Measurements from ENCODE around the gene SPAAR. TPM values are rescaled to one million over a fixed set of nuclear protein-coding genes. Genes with fewer than 3 reads are reported as not detected.

Gene SPAAR
- total RNA-seq, 1 experiment from 2014 or later, result not detected

DNA sequence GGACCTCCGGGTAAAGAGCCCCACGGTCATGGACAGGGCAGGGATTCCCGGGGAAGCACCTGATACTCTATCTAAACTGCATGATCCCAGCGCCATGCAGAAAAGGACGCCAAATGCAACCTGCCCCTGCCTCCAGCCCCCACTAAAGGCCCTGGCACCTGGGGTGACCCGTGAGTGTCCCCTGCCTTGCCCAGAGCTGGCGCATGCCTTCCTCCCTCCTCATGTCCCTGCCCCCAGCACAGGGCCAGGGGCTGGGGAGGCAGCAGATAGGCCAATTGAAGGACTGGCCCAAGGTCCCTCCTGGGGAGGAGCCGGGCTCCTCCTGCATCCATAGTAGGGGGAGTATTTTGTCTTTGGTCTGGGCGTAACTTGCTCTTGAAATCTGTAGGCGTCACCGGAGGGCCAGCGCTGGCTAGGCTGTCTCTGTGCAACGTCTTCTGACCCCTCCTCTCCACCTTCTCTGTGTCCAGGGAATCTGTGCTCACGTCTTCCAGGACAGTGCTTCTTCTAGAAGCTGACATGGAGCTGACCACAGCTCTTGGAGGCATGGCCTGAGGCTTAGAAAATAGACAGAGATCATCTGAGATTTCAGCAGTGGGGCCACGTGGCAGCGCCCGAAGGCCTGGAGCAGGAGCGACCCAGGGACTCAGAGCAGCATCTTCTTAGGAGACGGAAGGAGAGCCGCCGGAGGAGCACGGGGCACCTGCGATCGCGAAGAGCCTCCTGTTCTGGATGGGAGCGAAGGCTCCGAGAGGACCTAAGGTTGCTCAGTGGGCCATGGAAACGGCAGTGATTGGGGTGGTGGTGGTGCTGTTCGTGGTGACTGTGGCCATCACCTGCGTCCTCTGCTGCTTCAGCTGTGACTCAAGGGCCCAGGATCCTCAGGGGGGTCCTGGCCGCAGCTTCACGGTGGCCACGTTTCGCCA is 660 bp downstream of the SPAAR start:
- H3K9ac ChIP-seq (ENCODE audit: extremely low read depth, insufficient read length, low read length), result no peak overlapping the region
- no peak overlapping the region for H3K4me3 Mint-ChIP-seq
- peaks cover 9% of the 10 kb centered on the region; the same call in 1 of the 2 replicates for H3K4me1 ChIP-seq (ENCODE audit: insufficient read depth, low read length)
- no peaks in the 10 kb centered on the region for H3K27me3 ChIP-seq (ENCODE audit: insufficient read depth, low read length)
- H3K4ac ChIP-seq (ENCODE audit: low read depth, low read length), result no peak overlapping the region
- peak overlapping the region in 1 of 3 experiments; percentile 74; a peak in 1 of 7 replicates for H3K27ac Mint-ChIP-seq
- TF ChIP-seq CTCF (conservative IDR thresholded peaks at IDR 0.05), result no peak
- DNase-seq, result no peak
- no peak overlapping the region for H4K5ac ChIP-seq (ENCODE audit: insufficient read length, low read depth, low read length)
- no peak overlapping the region for H3K4me2 ChIP-seq (ENCODE audit: insufficient read depth, insufficient read length, low read length)
- no peak overlapping the region for H3K14ac ChIP-seq (ENCODE audit: insufficient read depth, low read length)
- H2BK5ac ChIP-seq (ENCODE audit: insufficient read length, low read length), result no peak overlapping the region
- no peak overlapping the region for H2AK5ac ChIP-seq (ENCODE audit: insufficient read length, low read length)
- no peak overlapping the region for H4K8ac ChIP-seq (replicated peaks; ENCODE audit: insufficient read length, low read depth, low read length)
- H3K4me1 Mint-ChIP-seq, result peaks cover 37% of the 10 kb centered on the region in 2 experiments
- no peaks in the 10 kb centered on the region for H3K79me1 ChIP-seq (ENCODE audit: insufficient read depth, low read depth, low read length, poor library complexity, severe bottlenecking)
- no peaks in the 10 kb centered on the region for H3K79me2 ChIP-seq (ENCODE audit: insufficient read depth, low read length)
- no peaks in the 10 kb centered on the region for H3K36me3 Mint-ChIP-seq (ENCODE audit: insufficient read depth in 1 of 3, low read depth in 3 of 3)
- H3K9me3 ChIP-seq (ENCODE audit: control insufficient read depth, low read depth, low read length), result no peaks in the 10 kb centered on the region
- peaks cover 4% of the 10 kb centered on the region for H3K27me3 Mint-ChIP-seq (ENCODE audit: low read depth)
- H2BK12ac ChIP-seq (ENCODE audit: insufficient read length, low read depth, low read length), result no peak overlapping the region
- no peak overlapping the region for H3K23ac ChIP-seq (ENCODE audit: insufficient read length, low read depth, low read length)
- H2BK120ac ChIP-seq (ENCODE audit: low read depth, low read length, poor library complexity, severe bottlenecking), result no peak overlapping the region
- no peak overlapping the region for H4K91ac ChIP-seq (ENCODE audit: insufficient read length, low read depth, low read length)
- no peaks in the 10 kb centered on the region for H3K23me2 ChIP-seq (ENCODE audit: insufficient read length, low read depth, low read length, poor library complexity, severe bottlenecking)
- H3K27ac ChIP-seq (ENCODE audit: insufficient read length, low read depth, low read length), result no peak overlapping the region
- no peak overlapping the region for H3T11ph ChIP-seq (ENCODE audit: low read length)
- no peak overlapping the region for H3K56ac ChIP-seq (ENCODE audit: insufficient read length, low read depth, low read length)
- H3K18ac ChIP-seq (ENCODE audit: insufficient read length, low read depth, low read length), result no peak overlapping the region
- H2BK20ac ChIP-seq (ENCODE audit: low read depth, low read length, poor library complexity, severe bottlenecking), result no peak overlapping the region
- H3K9me3 Mint-ChIP-seq, result no peaks in the 10 kb centered on the region
- no peak overlapping the region for H2AFZ ChIP-seq (ENCODE audit: low read length)
- WGBS (ENCODE audit: extremely low coverage, insufficient read length, low lambda C conversion rate), result no CpG with 5 or more reads among the region's 34 CpGs
- no peak overlapping the region for H2BK15ac ChIP-seq (ENCODE audit: low read depth, low read length)
- H4K20me1 ChIP-seq (ENCODE audit: control insufficient read depth, insufficient read depth, insufficient read length), result no peaks in the 10 kb centered on the region
